GM20000 (cell line): ENCODE data around the gene MAD1L1.

Source experiments
- DNase-seq: peaks from one replicate; pipeline ENCODE4 v3.0.0; 2012; ENCODE audit warnings: low spot score
- TF ChIP-seq, protein P1 (sequence below): IDR thresholded peaks from 2 replicates; pipeline ENCODE4 v1.5.1; 2012; ENCODE audit warnings: mild to moderate bottlenecking, control low read depth; ENCODE audit errors: extremely low read depth, missing control alignments

Gene MAD1L1

DNA sequence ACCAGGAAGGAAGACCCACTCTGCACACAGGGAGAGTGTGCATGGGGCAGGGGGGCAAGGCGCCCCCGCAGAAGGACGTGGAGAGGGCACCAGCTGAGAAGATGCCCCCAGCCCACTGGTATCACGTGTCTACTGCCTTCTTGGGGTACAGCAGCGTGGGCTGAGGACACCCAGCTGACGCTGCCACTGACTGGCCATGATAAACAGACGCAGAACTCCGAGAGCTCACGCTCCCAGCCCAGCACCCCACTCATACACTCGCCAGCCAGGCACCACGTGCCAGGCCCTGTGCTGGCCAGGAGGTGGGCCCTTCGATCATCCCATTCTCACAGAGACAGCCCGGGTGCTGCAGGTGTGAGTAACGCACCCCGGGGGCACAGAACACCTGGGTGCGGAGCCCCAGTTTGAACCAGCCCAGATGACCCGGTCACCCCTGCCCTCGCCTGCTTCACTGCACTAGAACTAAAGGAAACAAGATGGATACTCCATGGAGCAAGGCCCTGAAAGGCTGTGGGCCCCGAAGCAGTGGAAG lies 199.8 kb downstream of the MAD1L1 start:
- TF ChIP-seq, protein P1, sequence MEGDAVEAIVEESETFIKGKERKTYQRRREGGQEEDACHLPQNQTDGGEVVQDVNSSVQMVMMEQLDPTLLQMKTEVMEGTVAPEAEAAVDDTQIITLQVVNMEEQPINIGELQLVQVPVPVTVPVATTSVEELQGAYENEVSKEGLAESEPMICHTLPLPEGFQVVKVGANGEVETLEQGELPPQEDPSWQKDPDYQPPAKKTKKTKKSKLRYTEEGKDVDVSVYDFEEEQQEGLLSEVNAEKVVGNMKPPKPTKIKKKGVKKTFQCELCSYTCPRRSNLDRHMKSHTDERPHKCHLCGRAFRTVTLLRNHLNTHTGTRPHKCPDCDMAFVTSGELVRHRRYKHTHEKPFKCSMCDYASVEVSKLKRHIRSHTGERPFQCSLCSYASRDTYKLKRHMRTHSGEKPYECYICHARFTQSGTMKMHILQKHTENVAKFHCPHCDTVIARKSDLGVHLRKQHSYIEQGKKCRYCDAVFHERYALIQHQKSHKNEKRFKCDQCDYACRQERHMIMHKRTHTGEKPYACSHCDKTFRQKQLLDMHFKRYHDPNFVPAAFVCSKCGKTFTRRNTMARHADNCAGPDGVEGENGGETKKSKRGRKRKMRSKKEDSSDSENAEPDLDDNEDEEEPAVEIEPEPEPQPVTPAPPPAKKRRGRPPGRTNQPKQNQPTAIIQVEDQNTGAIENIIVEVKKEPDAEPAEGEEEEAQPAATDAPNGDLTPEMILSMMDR = no peak
- DNase-seq = no peak

DNA sequence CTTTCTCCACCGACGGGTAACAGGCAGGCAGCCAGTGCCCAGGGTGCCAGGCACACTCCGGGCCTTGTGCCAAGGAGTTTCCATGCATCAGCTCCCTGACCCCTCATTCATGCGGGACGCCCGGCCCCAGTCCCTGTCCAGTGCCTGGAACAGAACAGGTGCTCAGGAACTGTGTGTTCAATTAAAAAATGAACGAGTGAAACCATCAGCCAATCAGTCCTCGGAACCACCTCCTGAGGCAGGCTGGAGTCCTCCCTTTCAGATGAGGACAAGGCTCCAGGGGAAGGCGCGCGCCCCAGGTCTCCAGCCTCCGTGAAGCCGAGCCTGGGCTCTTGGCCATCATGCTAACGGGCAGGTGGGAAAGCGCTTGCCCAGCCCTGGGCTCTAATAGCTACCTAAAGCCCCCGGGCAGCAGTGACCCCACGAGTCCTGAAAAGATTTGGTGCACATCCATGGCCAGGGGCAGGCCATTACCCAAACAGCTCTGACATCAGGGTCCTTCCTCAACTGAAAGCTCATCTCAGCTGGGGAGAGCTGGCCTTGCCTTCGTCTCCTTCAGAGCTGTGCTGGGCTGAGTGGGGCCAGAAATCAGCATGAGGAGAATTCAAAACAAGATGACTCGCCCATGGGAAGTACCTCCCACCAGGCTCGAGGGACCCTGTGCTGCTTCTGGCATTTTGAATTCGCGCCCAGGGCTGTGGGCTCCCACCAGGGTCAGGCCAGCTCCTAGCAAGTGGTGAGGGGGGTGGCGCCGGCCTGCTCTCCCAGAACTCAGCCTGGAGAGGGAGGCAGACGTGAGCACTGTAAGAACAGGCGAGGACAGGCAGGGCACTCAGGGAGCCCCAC lies 200.5 kb downstream of the MAD1L1 start:
- TF ChIP-seq, protein P1 = no peak
- no peak for DNase-seq

DNA sequence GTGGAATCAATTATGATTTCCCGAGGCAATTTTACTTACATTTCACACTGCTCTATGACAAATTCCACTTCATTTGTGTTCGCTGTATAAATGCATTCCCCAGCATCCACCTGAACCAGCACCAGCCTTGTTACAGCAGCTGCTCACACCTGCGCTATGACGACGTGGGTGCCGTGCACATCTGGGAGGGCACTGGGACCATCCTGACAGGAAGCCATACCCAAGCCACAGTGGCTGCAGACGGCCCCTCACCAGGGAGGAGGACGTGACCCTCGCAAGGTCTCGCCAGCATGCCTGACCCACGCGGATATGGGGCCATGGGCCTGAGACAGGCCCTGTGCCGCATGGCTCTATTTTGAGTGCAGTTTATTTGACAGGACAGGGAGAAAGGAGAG lies 201.3 kb downstream of the MAD1L1 start:
- TF ChIP-seq, protein P1 = no peak
- DNase-seq = no peak

DNA sequence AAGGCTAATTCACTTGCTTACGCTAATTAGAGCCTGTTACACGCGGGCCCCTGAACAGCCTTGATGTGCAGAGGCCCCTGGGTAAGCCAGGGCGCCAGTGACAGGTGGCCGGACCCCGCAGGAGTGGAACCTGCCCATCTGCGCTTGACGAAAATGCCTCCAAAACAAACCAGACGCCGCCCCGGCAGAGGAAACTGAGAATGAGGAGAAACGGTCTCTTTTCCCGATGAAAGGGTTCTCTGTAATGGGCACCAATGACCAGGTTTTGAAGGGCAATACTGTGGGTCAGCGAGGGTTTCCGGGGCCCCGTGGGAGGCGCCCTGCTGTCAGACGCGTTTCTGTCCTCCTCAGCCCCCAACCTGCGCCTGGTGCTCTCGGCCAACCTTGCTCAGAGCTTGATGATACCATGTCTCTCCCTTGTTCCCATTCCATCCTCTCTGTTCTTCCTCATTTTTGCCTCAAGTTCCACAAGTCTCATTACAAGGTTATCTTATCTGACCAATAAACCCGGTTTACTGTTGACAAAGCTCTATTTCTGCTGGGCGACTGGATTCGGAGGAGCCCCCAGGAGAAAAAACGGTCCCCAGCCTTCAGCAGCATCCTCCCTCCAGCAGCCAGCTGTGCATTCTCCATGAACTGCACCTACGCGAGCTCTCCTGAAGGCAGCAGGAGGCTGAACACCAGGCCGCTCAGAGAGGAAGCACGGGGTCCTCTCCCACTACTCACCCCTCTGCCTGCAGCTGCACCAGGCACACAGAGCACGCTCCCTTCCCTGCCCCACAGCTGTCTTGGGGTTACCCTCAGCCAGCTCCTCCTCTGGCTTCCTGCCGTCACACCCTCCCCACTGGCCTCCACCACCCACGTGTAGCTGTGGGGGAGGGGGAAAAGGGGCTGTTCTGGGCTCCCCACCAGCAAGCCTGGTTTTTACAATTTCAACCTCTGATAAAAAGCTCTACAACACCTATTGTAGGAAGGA lies 202.0 kb downstream of the MAD1L1 start:
- TF ChIP-seq, protein P1 = no peak
- DNase-seq = no peak

DNA sequence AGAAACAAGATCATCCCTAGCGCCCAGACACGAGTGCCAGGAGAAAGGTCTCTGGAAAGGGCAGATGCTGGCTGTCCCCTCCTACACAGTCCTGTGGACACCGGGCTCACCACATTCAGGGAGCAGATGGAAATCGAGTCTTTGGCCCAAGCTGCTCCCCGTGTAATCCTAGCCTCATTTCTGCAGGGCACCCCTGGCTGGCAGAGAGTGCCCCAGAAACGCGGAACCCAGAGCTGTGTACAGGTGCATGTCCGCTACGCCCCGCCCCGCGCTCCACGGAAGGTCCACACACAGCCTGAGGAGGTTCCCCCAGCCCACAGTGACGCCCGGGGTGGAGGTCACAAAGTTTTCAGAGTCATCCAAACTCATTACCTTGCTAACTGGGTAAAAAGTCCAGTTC lies 202.8 kb downstream of the MAD1L1 start:
- TF ChIP-seq, protein P1 = no peak
- DNase-seq = no peak

DNA sequence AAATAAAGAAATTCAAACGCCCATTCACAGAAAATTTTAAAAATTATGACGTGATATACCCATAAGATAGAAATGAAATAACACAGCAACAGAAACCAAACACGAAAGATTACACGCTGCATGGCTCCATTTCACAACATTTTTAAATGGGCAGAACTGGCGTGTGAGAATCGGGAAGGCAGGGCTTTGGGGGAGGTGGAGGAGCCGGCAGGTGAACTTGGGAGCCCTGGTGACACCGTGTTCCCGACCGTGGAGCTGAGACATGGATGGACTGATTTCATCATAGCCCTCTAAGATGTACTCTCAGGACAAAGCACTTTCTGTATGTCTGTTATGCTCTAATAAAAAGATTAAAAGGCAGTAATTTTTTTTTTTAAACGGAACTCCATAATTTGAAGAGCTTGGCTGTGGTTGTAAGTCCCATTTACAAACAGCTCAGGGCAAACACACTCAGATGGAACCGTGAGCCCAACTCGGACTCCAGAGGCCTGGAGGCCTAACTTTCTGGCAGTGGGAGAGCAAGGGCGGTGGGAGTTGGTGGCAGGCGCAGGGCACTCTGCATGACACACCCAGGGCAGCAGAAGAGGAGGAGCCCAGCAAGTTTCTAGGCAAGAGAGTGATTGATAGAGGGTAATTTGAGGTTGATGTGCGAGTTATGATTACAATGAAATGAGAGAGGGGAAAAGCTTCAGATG lies 203.4 kb downstream of the MAD1L1 start:
- no peak for DNase-seq
- TF ChIP-seq, protein P1 = no peak
